Measurements from ENCODE around the gene IL2RA.

Gene IL2RA

DNA sequence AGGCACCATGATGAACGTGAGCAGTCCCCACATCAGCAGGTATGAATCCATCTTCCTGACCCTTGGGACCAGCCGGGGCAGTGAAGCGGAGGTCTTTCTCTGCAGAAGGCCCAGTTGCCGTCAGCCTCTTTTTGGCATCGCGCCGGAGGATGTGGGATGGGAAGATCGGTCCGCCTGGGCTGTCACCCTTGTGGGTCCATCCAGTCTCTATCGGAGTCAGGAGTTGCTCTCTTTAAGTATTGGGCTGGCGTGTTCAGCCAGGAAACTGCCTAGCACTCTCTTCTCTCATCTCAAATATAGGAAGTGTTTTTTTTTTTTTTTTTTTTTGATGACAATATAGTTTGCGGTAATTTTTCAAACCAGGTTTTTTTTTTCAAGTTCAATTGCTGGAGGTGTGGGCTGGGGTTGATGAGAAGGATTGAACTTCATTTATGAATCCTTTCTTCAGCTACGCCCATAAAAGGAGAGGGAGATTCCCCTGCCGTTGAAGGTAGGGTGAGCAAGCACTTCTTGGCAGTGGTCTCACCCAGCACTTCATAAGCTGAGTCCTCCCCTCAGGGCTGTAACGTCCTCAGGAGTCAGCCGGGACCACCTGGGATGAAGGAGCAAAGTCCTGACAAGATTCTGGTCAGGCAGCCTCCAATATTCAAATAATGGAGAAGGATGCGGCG, at the start of gene IL2RA:
Gene IL2RA (minus strand): TSS at position 267 of the 671 bp plus-strand sequence. CDS start 216 bp downstream, at position 51.
- Histone ChIP-seq H3F3A (ENCODE audit: insufficient read depth) (peaks cover 4% of the 10 kb centered on the region; the same call in 1 of the 2 replicates), H3K4me3 (ENCODE audit: insufficient read depth, low read length, poor library complexity, severe bottlenecking) (no peak within 1 kb of the TSS), H2AFZ (ENCODE audit: low read depth, low read length, severe bottlenecking) (peak within 1 kb of the TSS; percentile 9), H3K9me2 (replicated peaks; ENCODE audit: insufficient read depth, low read length) (no peaks in the 10 kb centered on the region), H4K20me1 (ENCODE audit: low read depth, low read length) (no peaks in the 10 kb centered on the region), H3K9ac (ENCODE audit: low read length) (peak within 1 kb of the TSS; percentile 3; the same call in 1 of the 2 replicates), H3K36me3 (ENCODE audit: low read length) (no peaks in the 10 kb centered on the region), H3K4me2 (ENCODE audit: low read depth, low read length, poor library complexity, severe bottlenecking) (peak within 1 kb of the TSS; percentile 34), H3K9me3 (ENCODE audit: insufficient read depth, low read length) (no peaks in the 10 kb centered on the region), H3K79me2 (ENCODE audit: insufficient read depth, low read length) (no peaks in the 10 kb centered on the region), H3K27ac (ENCODE audit: low read depth, low read length) (no peak within 1 kb of the TSS), H3K27me3 (ENCODE audit: low read length) (no peaks in the 10 kb centered on the region)
- TF ChIP-seq EZH2phosphoT487 (conservative IDR thresholded peaks at IDR 0.05; ENCODE audit: low read length), result no peak
- TF ChIP-seq, protein P1, sequence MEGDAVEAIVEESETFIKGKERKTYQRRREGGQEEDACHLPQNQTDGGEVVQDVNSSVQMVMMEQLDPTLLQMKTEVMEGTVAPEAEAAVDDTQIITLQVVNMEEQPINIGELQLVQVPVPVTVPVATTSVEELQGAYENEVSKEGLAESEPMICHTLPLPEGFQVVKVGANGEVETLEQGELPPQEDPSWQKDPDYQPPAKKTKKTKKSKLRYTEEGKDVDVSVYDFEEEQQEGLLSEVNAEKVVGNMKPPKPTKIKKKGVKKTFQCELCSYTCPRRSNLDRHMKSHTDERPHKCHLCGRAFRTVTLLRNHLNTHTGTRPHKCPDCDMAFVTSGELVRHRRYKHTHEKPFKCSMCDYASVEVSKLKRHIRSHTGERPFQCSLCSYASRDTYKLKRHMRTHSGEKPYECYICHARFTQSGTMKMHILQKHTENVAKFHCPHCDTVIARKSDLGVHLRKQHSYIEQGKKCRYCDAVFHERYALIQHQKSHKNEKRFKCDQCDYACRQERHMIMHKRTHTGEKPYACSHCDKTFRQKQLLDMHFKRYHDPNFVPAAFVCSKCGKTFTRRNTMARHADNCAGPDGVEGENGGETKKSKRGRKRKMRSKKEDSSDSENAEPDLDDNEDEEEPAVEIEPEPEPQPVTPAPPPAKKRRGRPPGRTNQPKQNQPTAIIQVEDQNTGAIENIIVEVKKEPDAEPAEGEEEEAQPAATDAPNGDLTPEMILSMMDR (IDR thresholded peaks at IDR 0.05; ENCODE audit: insufficient read depth, low read length, poor library complexity, severe bottlenecking), result no peak

DNA sequence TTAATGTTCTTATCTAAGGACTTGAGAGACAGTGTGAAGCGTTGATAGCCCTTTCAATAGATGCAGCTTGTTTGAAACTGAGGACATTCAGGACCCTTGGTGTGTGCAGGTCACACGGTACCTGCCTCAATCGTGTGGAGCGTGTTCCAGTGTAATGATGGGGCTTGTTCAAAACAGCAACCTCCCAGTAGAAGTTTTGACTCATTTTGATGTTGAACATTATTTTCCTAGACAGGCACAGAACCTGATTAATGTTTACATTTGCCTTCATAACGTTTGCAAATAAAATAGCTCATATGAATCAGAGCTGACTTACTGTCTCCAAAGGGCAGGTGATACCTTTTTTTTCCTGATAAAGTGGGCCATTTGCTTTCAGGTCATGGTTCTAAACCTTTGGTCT, 48.0 kb upstream of the IL2RA start:
- Histone ChIP-seq H2AFZ (ENCODE audit: low read depth, low read length, severe bottlenecking) (no peak overlapping the region), H3K79me2 (ENCODE audit: insufficient read depth, low read length) (peaks cover 9% of the 10 kb centered on the region; the same call in 1 of the 2 replicates), H4K20me1 (ENCODE audit: low read depth, low read length) (no peaks in the 10 kb centered on the region), H3K9me2 (replicated peaks; ENCODE audit: insufficient read depth, low read length) (no peaks in the 10 kb centered on the region), H3K27ac (ENCODE audit: low read depth, low read length) (no peak overlapping the region), H3K36me3 (ENCODE audit: low read length) (peaks cover 69% of the 10 kb centered on the region), H3K4me3 (ENCODE audit: insufficient read depth, low read length, poor library complexity, severe bottlenecking) (no peak overlapping the region), H3K9me3 (ENCODE audit: insufficient read depth, low read length) (no peaks in the 10 kb centered on the region), H3F3A (ENCODE audit: insufficient read depth) (peaks cover 23% of the 10 kb centered on the region), H3K9ac (ENCODE audit: low read length) (no peak overlapping the region), H3K4me2 (ENCODE audit: low read depth, low read length, poor library complexity, severe bottlenecking) (no peak overlapping the region), H3K27me3 (ENCODE audit: low read length) (no peaks in the 10 kb centered on the region)
- TF ChIP-seq EZH2phosphoT487 (conservative IDR thresholded peaks at IDR 0.05; ENCODE audit: low read length), result no peak
- TF ChIP-seq, protein P1 (IDR thresholded peaks at IDR 0.05; ENCODE audit: insufficient read depth, low read length, poor library complexity, severe bottlenecking), result no peak

DNA sequence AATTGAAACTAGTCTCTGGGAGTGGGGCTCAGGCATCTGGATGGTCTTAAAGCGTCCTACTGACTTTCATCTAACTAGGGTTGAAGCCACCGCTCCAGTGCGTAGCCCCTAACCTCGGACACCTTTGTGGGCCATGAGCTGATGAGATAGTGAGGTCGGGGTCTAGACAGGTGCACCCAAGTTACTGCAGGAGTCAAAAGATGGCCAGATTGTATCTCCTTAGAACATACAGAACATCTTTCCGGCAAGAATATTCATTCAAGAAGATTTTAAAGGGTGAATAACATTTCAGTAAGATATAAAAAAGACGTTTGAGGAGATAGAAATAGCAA, 47.2 kb upstream of the IL2RA start:
- Histone ChIP-seq H3K9me2 (replicated peaks; ENCODE audit: insufficient read depth, low read length) (no peaks in the 10 kb centered on the region), H3K9me3 (ENCODE audit: insufficient read depth, low read length) (no peaks in the 10 kb centered on the region), H3K79me2 (ENCODE audit: insufficient read depth, low read length) (peaks cover 15% of the 10 kb centered on the region; the same call in 1 of the 2 replicates), H3F3A (ENCODE audit: insufficient read depth) (peaks cover 24% of the 10 kb centered on the region), H3K9ac (ENCODE audit: low read length) (no peak overlapping the region), H3K4me3 (ENCODE audit: insufficient read depth, low read length, poor library complexity, severe bottlenecking) (no peak overlapping the region), H3K4me2 (ENCODE audit: low read depth, low read length, poor library complexity, severe bottlenecking) (no peak overlapping the region), H3K27me3 (ENCODE audit: low read length) (no peaks in the 10 kb centered on the region), H4K20me1 (ENCODE audit: low read depth, low read length) (no peaks in the 10 kb centered on the region), H3K27ac (ENCODE audit: low read depth, low read length) (no peak overlapping the region), H2AFZ (ENCODE audit: low read depth, low read length, severe bottlenecking) (no peak overlapping the region), H3K36me3 (ENCODE audit: low read length) (peaks cover 68% of the 10 kb centered on the region)
- TF ChIP-seq EZH2phosphoT487 (conservative IDR thresholded peaks at IDR 0.05; ENCODE audit: low read length), result no peak
- TF ChIP-seq, protein P1 (IDR thresholded peaks at IDR 0.05; ENCODE audit: insufficient read depth, low read length, poor library complexity, severe bottlenecking), result no peak
